Upper lobe of left lung (tissue), 6 donors: ENCODE data around the gene PPM1H. TPM values are rescaled to one million over a fixed set of nuclear protein-coding genes. Genes with fewer than 3 reads are reported as not detected.

Experiments
- ATAC-seq, 2 donors: fragments of 200-7000 bp; cut with Tn5 transposase; one replicate each; pipeline ENCODE4 v1.9.1; 2022; ENCODE audit warnings: mild to moderate bottlenecking in 2 of 2, moderate library complexity in 2 of 2; ENCODE audit not compliant: low FRiP score in 2 of 2
- DNase-seq, 2 donors: peaks; one replicate each; pipeline ENCODE4 v3.0.0-alpha.2; 2019 to 2020
- H3K27ac ChIP-seq, 4 donors: fragments of 200-600 bp; sonication (generic); one replicate each; pipeline ENCODE4 v1.5.1; 2016 to 2019
- H3K27me3 ChIP-seq, 4 donors: fragments of 200-600 bp; sonication (generic); one replicate each; pipeline ENCODE4 v1.5.1; 2017 to 2019
- H3K36me3 ChIP-seq, 4 donors: fragments of 200-600 bp; sonication (generic); one replicate each; pipeline ENCODE4 v1.5.1; 2016 to 2019
- H3K4me1 ChIP-seq, 4 donors: fragments of 200-600 bp; sonication (generic); one replicate each; pipeline ENCODE4 v1.5.1; 2018 to 2019
- H3K4me3 ChIP-seq, 4 donors: fragments of 200-600 bp; sonication (generic); one replicate each; pipeline ENCODE4 v1.5.1; 2017 to 2019; ENCODE audit warnings: mild to moderate bottlenecking in 2 of 4, moderate library complexity in 1 of 4
- H3K9me3 ChIP-seq, 4 donors: fragments of 200-600 bp; sonication (generic); one replicate each; pipeline ENCODE4 v1.5.1; 2018 to 2019
- EP300 ChIP-seq, 4 donors: sonication (generic); formaldehyde crosslinking; IDR thresholded peaks; one replicate each; pipeline ENCODE4 v1.5.1; 2017; ENCODE audit warnings: antibody characterized with exemption in 4 of 4, control low read depth in 2 of 4
- POLR2A ChIP-seq, 4 donors: fragments of 450-650 bp; IDR thresholded peaks; one replicate each; pipeline ENCODE4 v1.5.1; 2016 to 2017; ENCODE audit warnings: antibody characterized with exemption in 4 of 4, mild to moderate bottlenecking in 2 of 4
- POLR2AphosphoS5 ChIP-seq, 2 donors: sonication (generic); formaldehyde crosslinking; IDR thresholded peaks; one replicate each; pipeline ENCODE4 v1.5.1; 2017; ENCODE audit warnings: antibody characterized with exemption in 2 of 2
- WGBS, 2 donors: methylation state at CpG; one replicate each; pipeline ENCODE4 v1.1.5; 2017 to 2018; 5-methylcytosine and 5-hydroxymethylcytosine counted together
- total RNA-seq, 6 donors: library from RNA; depleted of rRNA in 4 of 6; stranded (reverse); fragments of >200 nt in 4 of 6; gene quantifications; one replicate each; pipeline versions ENCODE4 v1.1.0 to v1.2.1, GENCODE V29; 2016 to 2021
- TF ChIP-seq, protein P1 (sequence below), 6 experiments: fragments of 450-650 bp in 4 of 6; fragments of 200-600 bp in 2 of 6; sonication (generic) in 2 of 6; IDR thresholded peaks; one replicate each; pipeline ENCODE4 v1.5.1; 2016 to 2019; ENCODE audit warnings: antibody characterized with exemption in 6 of 6
- donor health status: DM: no; HTN: no; CAD: no; lungs with moderate emphysema.
- donor health status: DM: no; HTN: yes; CAD: no; lungs with severe emphysema.

Gene PPM1H
- total RNA-seq, 6 donors from 2014 or later, result 4.2 to 14.2 (median 8.4) TPM

DNA sequence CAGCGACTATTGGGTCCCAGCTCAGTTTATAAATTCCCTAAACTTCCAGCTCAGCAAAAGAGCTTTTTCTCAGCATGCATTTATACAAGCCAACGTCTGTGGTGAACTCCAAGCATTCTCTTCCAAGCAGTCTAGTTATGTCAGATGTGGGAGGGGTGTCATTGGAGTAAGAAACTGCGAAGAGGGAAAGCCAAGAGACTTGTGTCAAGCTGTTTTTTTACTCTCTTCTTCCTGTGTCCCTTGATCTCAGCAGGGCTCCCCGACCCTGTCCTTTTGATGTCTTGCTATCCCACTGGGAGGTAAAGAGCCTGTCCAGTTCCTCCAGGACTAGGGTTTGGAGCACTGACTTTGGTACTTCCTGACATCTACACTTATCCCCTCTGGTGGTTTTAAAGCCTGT is 69.0 kb downstream of the PPM1H start:
- TF ChIP-seq POLR2A (IDR thresholded peaks at IDR 0.05) (no peak), POLR2AphosphoS5 (IDR thresholded peaks at IDR 0.05) (no peak), EP300 (IDR thresholded peaks at IDR 0.05) (no peak)
- TF ChIP-seq, protein P1, sequence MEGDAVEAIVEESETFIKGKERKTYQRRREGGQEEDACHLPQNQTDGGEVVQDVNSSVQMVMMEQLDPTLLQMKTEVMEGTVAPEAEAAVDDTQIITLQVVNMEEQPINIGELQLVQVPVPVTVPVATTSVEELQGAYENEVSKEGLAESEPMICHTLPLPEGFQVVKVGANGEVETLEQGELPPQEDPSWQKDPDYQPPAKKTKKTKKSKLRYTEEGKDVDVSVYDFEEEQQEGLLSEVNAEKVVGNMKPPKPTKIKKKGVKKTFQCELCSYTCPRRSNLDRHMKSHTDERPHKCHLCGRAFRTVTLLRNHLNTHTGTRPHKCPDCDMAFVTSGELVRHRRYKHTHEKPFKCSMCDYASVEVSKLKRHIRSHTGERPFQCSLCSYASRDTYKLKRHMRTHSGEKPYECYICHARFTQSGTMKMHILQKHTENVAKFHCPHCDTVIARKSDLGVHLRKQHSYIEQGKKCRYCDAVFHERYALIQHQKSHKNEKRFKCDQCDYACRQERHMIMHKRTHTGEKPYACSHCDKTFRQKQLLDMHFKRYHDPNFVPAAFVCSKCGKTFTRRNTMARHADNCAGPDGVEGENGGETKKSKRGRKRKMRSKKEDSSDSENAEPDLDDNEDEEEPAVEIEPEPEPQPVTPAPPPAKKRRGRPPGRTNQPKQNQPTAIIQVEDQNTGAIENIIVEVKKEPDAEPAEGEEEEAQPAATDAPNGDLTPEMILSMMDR (IDR thresholded peaks at IDR 0.05), result no peak
- Histone ChIP-seq H3K36me3 (no peaks in the 10 kb centered on the region), H3K27me3 (no peaks in the 10 kb centered on the region), H3K27ac (no peak overlapping the region), H3K4me1 (peaks cover 0 to 8% (median 7%) of the 10 kb centered on the region in 4 donors), H3K4me3 (no peak overlapping the region), H3K9me3 (no peaks in the 10 kb centered on the region)
- ATAC-seq (no peak), DNase-seq (no peak)
- 51 to 77% methylated on average over 4 of the region's 4 CpGs for WGBS, 2 donors

DNA sequence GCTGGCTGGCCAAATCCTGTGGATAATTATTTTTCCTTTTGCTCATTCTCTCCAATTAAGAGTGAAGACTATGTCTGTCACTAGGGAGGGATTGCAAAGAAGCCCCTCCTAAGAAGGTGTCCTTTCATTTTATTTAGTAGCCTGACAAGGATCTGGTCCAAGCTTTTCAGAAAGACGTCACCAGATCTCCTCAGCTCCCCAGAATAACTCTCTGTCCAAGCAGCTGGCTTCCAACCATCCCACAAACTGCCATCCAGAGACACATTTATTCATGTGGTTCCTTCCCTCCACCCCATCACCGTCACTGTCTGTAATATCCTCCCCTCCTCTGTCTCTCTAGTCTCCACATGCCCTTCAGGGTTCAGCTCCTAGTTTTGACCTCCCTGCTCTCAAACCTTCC is 69.9 kb downstream of the PPM1H start:
- peaks cover 0 to 8% (median 7%) of the 10 kb centered on the region in 4 donors for H3K4me1 ChIP-seq
- 79% methylated on average over 2 of the region's 2 CpGs for WGBS, 2 donors
- H3K27ac ChIP-seq, result no peak overlapping the region
- H3K4me3 ChIP-seq, result no peak overlapping the region
- no peaks in the 10 kb centered on the region for H3K27me3 ChIP-seq
- no peak for TF ChIP-seq EP300 (IDR thresholded peaks at IDR 0.05)
- no peak for TF ChIP-seq POLR2A (IDR thresholded peaks at IDR 0.05)
- TF ChIP-seq, protein P1 (IDR thresholded peaks at IDR 0.05), result no peak
- no peak for TF ChIP-seq POLR2AphosphoS5 (IDR thresholded peaks at IDR 0.05)
- no peaks in the 10 kb centered on the region for H3K9me3 ChIP-seq
- ATAC-seq, result no peak
- no peaks in the 10 kb centered on the region for H3K36me3 ChIP-seq
- no peak for DNase-seq

DNA sequence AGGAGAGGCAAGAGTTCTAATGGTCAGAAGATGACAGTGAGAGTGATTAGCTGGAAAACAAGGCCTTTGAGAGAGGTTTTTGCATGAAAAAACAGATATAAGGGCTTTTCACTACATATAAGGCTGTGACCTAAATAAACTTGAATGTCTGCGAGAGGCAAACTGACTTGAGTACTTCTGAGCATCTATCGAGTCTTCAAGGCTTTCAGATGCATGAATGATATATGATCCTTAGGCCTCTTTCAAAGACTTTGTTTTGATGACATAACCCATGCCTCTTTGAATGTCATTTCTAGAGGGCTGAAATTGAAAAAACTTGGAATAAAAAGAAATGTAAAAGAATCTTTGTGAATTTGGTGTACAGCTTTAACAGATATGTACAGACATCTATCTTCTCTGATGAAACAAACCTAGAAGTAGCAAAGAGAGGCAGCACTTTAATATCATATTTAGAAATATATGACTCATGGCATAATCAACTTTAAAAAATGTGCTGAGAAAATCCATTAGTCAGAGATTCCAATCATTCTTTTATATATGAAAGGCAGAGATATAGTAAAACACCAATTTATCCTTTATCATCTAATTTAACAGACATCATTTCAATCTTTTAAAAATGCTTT is 72.6 kb downstream of the PPM1H start:
- no peaks in the 10 kb centered on the region for H3K36me3 ChIP-seq
- no peak for DNase-seq
- H3K4me1 ChIP-seq, result peaks cover 0 to 8% (median 7%) of the 10 kb centered on the region in 4 donors
- no peaks in the 10 kb centered on the region for H3K27me3 ChIP-seq
- no peak overlapping the region for H3K4me3 ChIP-seq
- no peaks in the 10 kb centered on the region for H3K9me3 ChIP-seq
- ATAC-seq, result no peak
- H3K27ac ChIP-seq, result no peak overlapping the region
- WGBS, 2 donors, result 91 to 95% methylated on average over 2 of the region's 2 CpGs
- TF ChIP-seq POLR2AphosphoS5 (IDR thresholded peaks at IDR 0.05), result no peak
- TF ChIP-seq, protein P1 (IDR thresholded peaks at IDR 0.05), result no peak

DNA sequence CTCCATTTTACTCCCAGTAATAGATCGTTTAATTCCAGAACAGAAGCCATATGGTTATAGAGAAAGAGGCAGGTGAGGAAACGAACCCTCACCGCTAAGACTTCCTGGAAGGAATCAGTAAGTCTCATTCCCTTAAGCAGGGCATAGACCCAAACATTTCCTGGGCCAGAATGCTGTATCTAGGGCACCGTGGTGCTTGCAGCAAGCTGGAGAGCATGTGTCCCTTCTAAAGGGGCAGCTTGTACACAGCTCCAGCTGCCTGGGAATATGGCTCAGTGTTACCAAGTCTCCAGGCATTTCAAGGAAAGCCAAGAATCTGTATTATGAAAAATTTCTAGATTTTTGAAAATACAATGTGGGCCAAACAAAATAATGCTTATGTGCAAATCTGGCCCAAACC is 73.4 kb downstream of the PPM1H start:
- no peaks in the 10 kb centered on the region for H3K36me3 ChIP-seq
- no peak overlapping the region for H3K4me3 ChIP-seq
- TF ChIP-seq POLR2A (IDR thresholded peaks at IDR 0.05), result no peak
- TF ChIP-seq EP300 (IDR thresholded peaks at IDR 0.05), result no peak
- TF ChIP-seq POLR2AphosphoS5 (IDR thresholded peaks at IDR 0.05), result no peak
- TF ChIP-seq, protein P1 (IDR thresholded peaks at IDR 0.05), result no peak
- 77 to 80% methylated on average over 4 of the region's 4 CpGs for WGBS, 2 donors
- no peaks in the 10 kb centered on the region for H3K9me3 ChIP-seq
- DNase-seq (no peak), ATAC-seq (no peak)
- no peak overlapping the region for H3K27ac ChIP-seq
- H3K27me3 ChIP-seq, result no peaks in the 10 kb centered on the region
- H3K4me1 ChIP-seq, result peaks cover 0 to 1% (median under 1%) of the 10 kb centered on the region in 4 donors
